ENCODE results near the gene SLC24A4.

- no peak for TF ChIP-seq CTCF (IDR thresholded peaks at IDR 0.05; ENCODE audit: insufficient read depth, low read length, poor library complexity, severe bottlenecking)
- TF ChIP-seq EZH2phosphoT487 (conservative IDR thresholded peaks at IDR 0.05; ENCODE audit: low read length) = no peak
Observed at GRCh38 chr14:92427096-92427495, 104.1 kb downstream of the SLC24A4 start.
